Glutamatergic neuron (in vitro differentiated cells): ENCODE results near the gene TTLL13. TPM values are rescaled to one million over a fixed set of nuclear protein-coding genes. Genes with fewer than 3 reads are reported as not detected.

Experiments used
- DNase-seq: peaks from one replicate; pipeline ENCODE4 v3.0.0; 2022
- H3K27ac Mint-ChIP-seq: one replicate; pipeline ENCODE4 v1.8.0; 2020; ENCODE audit warnings: mild to moderate bottlenecking, mixed read lengths, inconsistent platforms; ENCODE audit not compliant: unreplicated experiment
- H3K27me3 Mint-ChIP-seq: one replicate; pipeline ENCODE4 v1.8.0; 2020; ENCODE audit warnings: mild to moderate bottlenecking, moderate library complexity, mixed read lengths, inconsistent platforms; ENCODE audit not compliant: unreplicated experiment
- H3K36me3 Mint-ChIP-seq: one replicate; pipeline ENCODE4 v1.8.0; 2020; ENCODE audit warnings: mild to moderate bottlenecking, mixed read lengths, inconsistent platforms; ENCODE audit not compliant: unreplicated experiment
- H3K4me1 Mint-ChIP-seq: one replicate; pipeline ENCODE4 v1.8.0; 2020; ENCODE audit warnings: mild to moderate bottlenecking, low read depth, mixed read lengths, inconsistent platforms; ENCODE audit not compliant: unreplicated experiment
- H3K4me3 Mint-ChIP-seq: one replicate; pipeline ENCODE4 v1.8.0; 2020; ENCODE audit warnings: mild to moderate bottlenecking, mixed read lengths, inconsistent platforms; ENCODE audit not compliant: unreplicated experiment
- H3K9me3 Mint-ChIP-seq: one replicate; pipeline ENCODE4 v1.8.0; 2020; ENCODE audit warnings: mild to moderate bottlenecking, moderate library complexity, mixed read lengths, inconsistent platforms; ENCODE audit not compliant: unreplicated experiment
- CTCF ChIP-seq: fragments of 200-600 bp; sonication (generic); IDR thresholded peaks from one replicate; pipeline ENCODE4 v1.5.0; 2021; ENCODE audit not compliant: partially characterized antibody, unreplicated experiment
- total RNA-seq: library from RNA; stranded (reverse); fragmentation: NEBNext Ultra II Directional; extraction: Animal tissue kit (Norgen Biotek cat#: 25700); gene quantifications from one replicate; pipeline ENCODE4 v1.2.1, GENCODE V29; 2021; ENCODE audit not compliant: unreplicated experiment

TTLL13 gene
- total RNA-seq, 1 donor from 2014 or later = not detected

DNA sequence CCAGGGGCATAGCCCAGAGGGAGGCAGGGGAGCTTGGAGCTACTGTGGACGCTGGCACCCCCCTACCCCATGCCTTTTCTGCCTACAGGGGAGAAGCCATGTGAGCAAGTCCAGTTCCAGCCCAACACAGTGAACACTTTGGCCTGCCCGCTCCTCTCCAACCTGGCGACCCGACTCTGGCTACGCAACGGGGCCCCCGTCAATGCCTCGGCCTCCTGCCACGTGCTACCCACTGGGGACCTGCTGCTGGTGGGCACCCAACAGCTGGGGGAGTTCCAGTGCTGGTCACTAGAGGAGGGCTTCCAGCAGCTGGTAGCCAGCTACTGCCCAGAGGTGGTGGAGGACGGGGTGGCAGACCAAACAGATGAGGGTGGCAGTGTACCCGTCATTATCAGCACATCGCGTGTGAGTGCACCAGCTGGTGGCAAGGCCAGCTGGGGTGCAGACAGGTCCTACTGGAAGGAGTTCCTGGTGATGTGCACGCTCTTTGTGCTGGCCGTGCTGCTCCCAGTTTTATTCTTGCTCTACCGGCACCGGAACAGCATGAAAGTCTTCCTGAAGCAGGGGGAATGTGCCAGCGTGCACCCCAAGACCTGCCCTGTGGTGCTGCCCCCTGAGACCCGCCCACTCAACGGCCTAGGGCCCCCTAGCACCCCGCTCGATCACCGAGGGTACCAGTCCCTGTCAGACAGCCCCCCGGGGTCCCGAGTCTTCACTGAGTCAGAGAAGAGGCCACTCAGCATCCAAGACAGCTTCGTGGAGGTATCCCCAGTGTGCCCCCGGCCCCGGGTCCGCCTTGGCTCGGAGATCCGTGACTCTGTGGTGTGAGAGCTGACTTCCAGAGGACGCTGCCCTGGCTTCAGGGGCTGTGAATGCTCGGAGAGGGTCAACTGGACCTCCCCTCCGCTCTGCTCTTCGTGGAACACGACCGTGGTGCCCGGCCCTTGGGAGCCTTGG lies 21.3 kb upstream of the TTLL13 start:
- Mint-ChIP-seq H3K36me3 (peaks cover 9% of the 10 kb centered on the region), H3K4me1 (peaks cover 15% of the 10 kb centered on the region), H3K27ac (no peak overlapping the region), H3K27me3 (peaks cover 6% of the 10 kb centered on the region), H3K9me3 (peaks cover 8% of the 10 kb centered on the region), H3K4me3 (no peak overlapping the region)
- no peak for DNase-seq
- no peak for TF ChIP-seq CTCF

DNA sequence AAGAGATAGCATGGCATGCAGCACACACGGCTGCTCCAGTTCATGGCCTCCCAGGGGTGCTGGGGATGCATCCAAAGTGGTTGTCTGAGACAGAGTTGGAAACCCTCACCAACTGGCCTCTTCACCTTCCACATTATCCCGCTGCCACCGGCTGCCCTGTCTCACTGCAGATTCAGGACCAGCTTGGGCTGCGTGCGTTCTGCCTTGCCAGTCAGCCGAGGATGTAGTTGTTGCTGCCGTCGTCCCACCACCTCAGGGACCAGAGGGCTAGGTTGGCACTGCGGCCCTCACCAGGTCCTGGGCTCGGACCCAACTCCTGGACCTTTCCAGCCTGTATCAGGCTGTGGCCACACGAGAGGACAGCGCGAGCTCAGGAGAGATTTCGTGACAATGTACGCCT lies 20.4 kb upstream of the TTLL13 start:
- Mint-ChIP-seq H3K27me3 (peaks cover 6% of the 10 kb centered on the region), H3K9me3 (peaks cover 8% of the 10 kb centered on the region), H3K4me3 (no peak overlapping the region), H3K36me3 (peaks cover 9% of the 10 kb centered on the region), H3K27ac (no peak overlapping the region), H3K4me1 (peaks cover 11% of the 10 kb centered on the region)
- DNase-seq = no peak
- TF ChIP-seq CTCF = no peak

DNA sequence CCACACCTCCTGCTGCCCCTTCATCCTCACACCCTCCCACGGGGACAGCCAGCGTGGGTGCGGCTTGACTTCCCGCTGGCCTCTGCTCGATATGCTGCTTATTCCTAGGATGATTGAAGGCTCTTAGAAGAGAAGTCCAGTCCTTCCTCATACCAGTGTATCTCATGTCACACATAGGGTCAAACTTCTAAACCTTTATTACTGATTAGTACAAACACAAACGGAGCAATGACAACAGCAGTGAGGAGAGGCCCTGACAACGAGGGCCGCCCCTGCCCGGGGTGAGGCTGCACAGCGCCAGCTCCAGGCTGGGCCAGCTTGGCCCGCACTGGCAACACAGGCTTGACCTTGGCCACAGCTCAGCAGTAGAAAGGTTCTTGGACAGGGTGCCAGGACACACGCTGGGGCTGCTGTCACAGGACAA lies 19.3 kb upstream of the TTLL13 start:
- Mint-ChIP-seq H3K27me3 (peaks cover 11% of the 10 kb centered on the region), H3K36me3 (peaks cover 15% of the 10 kb centered on the region), H3K4me1 (peaks cover 6% of the 10 kb centered on the region), H3K9me3 (peaks cover 10% of the 10 kb centered on the region), H3K4me3 (no peak overlapping the region), H3K27ac (no peak overlapping the region)
- TF ChIP-seq CTCF = no peak
- no peak for DNase-seq

GRCh38 chr15:90230610-90231009 lies 18.7 kb upstream of the TTLL13 start:
- no peak for TF ChIP-seq CTCF
- Mint-ChIP-seq H3K27ac (no peak overlapping the region), H3K4me1 (peaks cover 6% of the 10 kb centered on the region), H3K9me3 (peaks cover 10% of the 10 kb centered on the region), H3K36me3 (peaks cover 15% of the 10 kb centered on the region), H3K27me3 (peaks cover 11% of the 10 kb centered on the region), H3K4me3 (no peak overlapping the region)
- DNase-seq = no peak
